Tibial nerve (tissue), 4 donors: ENCODE results near the gene ZC3H10.

ENCODE experiments used
- CTCF ChIP-seq, 5 experiments: fragments of 200-600 bp in 3 of 5; fragments of 450-650 bp in 2 of 5; sonication (generic) in 3 of 5; IDR thresholded peaks; one replicate each; pipeline ENCODE4 v1.5.1; 2016 to 2019; ENCODE audit warnings: antibody characterized with exemption in 5 of 5, mild to moderate bottlenecking in 3 of 5, moderate library complexity in 2 of 5
- EP300 ChIP-seq, 2 donors: sonication (generic); formaldehyde crosslinking; IDR thresholded peaks; one replicate each; pipeline ENCODE4 v1.6.1; 2017; ENCODE audit warnings: antibody characterized with exemption in 2 of 2, mild to moderate bottlenecking in 1 of 2
- POLR2A ChIP-seq, 2 donors: fragments of 450-650 bp; IDR thresholded peaks; one replicate each; pipeline ENCODE4 v1.6.1; 2017; ENCODE audit warnings: antibody characterized with exemption in 2 of 2, mild to moderate bottlenecking in 2 of 2, moderate library complexity in 2 of 2

- no peak for TF ChIP-seq CTCF (IDR thresholded peaks at IDR 0.05)
- TF ChIP-seq POLR2A (IDR thresholded peaks at IDR 0.05), result no peak
- no peak for TF ChIP-seq EP300 (IDR thresholded peaks at IDR 0.05)
Measured at GRCh38 chr12:56127485-56127887, 9.4 kb downstream of the ZC3H10 start.
